Fibroblast of skin of abdomen (primary cell): ENCODE measurements around the gene PLAC8L1. TPM values are rescaled to one million over a fixed set of nuclear protein-coding genes. Genes with fewer than 3 reads are reported as not detected.
"Not testable (repeated sequence)": the region's sequence is repeated elsewhere in the genome, so short reads cannot be mapped to it uniquely, and the experiment has no call there.

Experiments used
- DNase-seq: peaks from one replicate; pipeline ENCODE4 v3.0.0-alpha.2; 2013
- polyA plus RNA-seq, 2 experiments: library from polyadenylated mRNA; unstranded; fragments of 120-200 nt; gene quantifications; one replicate each; pipeline ENCODE4 v1.2.1, GENCODE V29; 2013; ENCODE audit not compliant: insufficient read length in 2 of 2

PLAC8L1 gene, protein sequence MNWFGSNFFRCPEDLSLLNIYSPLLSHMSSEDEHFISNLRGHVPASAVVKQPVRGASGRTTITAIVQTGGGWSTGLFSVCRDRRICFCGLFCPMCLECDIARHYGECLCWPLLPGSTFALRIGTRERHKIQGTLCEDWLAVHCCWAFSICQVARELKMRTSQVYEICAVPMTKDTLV
- 0.60 TPM for polyA plus RNA-seq (2013, experiment 1 of 2; ENCODE audit: insufficient read length)
- polyA plus RNA-seq (2013, experiment 2 of 2; ENCODE audit: insufficient read length): 1.0 TPM

DNA sequence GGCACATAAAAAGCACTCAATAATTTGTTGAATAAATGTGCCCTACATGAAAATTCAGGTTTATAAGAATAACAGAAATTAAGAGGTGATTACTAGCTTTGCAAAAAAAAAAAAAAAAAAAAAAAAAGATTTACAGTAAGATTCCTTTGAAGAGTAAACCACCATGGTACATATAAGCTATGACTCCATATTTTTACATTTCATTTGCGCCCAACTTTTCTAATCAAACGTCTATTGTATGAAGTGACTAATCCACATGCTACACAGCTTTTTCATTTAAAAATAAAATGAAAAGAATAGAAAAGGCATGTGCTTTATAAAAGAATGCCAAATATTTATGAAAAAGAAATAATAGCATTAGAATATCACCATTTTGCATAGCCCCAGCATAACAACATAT, at the start of gene PLAC8L1:
TSS of gene PLAC8L1 (minus strand) at position 101 of the 400 bp plus-strand sequence. CDS start 1,266 bp downstream, outside the sequence.
- DNase-seq: no peak

DNA sequence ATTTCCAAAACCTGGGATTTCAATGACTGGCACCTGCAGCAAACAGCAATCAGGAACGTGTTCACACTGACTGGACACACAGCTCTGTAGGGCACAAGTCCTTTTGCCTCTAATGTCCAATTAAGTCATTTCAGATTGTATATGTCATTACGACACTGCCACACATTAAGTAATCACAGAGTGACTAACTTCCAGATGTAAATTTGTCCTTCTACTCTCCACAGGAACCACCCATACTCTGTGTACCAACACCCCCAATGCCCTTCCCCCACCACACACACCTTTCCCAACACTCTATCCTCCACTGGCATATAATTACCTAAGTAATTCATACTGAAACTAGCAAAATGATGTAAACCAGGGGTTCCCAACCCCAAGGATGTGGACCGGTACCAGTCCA, 46.6 kb upstream of the PLAC8L1 start:
- no peak for DNase-seq

DNA sequence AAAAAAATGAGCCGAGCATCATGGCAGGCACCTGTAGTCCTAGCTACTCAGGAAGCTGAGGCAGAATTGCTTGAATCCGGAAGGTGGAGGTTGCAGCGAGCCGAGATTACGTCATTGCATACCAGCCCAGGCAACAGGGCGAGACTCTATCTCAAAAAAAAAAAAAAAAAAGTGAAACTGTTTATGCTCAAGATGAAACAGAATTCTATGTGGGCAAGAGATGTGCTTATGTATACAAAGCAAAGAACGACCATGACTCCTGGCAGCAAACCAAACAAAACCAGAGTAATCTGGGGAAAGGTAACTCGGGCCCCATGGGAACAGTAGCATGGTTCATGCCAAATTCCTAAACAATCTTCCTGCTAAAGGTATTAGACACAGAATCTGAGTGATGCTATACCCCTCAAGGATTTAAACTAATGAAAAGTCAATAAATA, 32.6 kb upstream of the PLAC8L1 start:
- no peak for DNase-seq

DNA sequence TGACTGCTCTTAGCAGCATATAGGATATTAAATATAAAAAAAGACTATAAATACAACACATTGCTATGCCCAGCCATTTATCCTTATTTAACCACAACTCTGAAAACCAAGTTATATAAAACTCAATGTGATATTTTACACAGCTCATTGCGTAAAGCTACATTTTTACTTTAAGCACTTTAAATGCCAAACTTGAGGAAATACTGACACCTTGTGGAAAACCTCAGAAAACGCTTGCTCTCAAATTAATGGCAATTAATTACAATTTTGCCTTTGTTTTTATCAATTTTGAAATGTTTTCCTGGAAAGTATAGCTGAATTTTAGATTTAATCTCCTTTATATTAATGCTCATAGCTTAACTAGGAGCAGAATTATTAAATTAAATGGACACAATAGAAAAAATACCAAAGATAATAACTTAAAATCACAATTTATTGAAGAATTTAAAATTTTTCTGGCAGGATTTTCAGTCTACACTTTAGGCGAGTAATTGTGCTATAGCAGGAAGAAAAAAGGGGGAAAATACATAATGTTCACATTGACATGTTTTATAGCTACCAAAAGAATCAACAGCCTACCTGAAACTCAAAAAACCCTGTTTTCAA, 25.2 kb upstream of the PLAC8L1 start:
- DNase-seq: peak; percentile 34

DNA sequence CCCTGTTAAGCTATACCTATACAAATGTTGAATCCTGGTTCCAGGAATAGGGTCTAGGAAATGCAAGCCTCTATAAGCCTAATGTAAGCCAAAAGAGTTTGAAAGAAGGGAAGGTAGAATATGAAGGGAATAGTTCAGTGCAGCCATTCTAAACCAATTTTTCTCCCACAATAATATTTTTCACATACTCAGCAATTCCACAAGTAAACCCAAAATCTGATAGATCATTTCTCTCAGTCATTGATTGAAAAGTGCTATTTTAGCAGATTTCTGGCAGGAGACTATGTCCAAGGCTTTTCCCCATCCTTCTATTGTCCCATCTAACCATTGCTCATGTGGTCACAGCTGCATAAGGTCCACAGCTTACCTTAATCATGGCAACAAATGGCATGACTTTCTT, 20.7 kb upstream of the PLAC8L1 start:
- DNase-seq: no peak

DNA sequence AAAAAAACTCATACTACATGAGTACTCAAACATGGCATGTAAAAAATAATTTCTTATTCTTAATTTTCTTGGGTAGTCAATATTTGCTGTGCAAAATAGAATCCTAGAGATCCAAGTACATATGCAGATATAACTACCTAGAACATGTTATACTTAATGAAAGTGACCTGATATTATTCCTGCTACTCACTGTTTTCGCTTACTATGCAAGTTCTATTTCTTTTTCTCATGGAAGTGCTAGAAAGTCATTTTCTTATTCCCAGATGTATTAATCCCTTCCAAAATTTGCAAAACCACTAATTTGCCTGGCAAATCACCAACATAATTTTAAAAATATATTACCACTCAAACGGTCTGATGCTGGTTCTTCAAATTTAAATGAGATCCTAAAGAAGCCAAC, 19.2 kb upstream of the PLAC8L1 start:
- DNase-seq: no peak

DNA sequence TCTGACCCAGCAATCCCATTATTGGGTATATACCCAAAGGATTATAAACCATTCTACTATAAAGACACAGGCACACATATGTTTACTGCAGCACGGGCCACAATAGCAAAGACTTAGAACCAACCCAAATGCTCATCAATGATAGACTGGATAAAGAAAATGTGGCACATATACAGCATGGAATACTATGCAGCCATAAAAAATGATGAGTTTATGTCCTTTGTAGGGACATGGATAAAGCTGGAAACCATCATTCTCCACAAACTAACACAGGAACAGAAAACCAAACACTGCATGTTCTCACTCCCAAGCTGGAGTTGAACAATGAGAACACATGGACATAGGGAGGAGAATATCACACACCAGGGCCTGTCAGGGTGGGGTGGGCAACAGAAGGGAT, 16.1 kb upstream of the PLAC8L1 start:
- not testable (repeated sequence) for DNase-seq

DNA sequence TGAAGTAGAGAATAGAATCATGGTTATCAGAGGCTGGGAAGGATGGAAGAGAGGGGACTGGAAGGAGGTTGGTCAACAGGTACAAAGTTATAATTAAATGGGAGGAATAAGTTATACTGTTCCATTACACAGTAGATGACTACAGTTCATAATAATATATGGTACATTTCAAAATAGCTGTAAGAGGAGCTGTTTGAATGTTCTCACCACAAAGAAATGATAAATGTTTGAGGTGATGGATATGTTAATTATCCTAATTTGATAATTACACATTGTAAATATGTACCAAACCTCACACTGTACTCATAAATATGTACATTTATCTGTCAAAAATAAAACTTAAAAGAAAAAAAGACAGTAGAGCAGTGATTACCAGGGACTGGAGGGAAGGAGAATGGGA, 12.9 kb upstream of the PLAC8L1 start:
- DNase-seq: no peak

DNA sequence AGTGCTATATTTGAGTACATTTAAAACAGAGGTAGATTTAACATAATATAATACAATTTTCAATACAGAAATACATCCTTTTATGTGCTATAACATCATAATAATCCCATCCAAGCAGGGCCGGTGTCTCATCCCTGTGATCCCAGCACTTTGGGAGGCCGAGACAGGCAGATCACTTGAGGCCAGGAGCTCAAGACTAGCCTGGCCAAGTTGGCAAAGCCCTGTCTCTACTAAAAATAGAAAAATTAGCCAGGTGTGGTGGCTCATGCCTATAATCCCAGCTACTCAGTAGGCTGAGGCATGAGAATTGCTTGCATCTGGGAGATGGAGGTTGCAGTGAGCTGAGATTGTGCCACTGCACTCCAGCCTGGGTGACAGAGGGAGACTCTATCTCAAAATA, 11.8 kb upstream of the PLAC8L1 start:
- DNase-seq: not testable (repeated sequence)

DNA sequence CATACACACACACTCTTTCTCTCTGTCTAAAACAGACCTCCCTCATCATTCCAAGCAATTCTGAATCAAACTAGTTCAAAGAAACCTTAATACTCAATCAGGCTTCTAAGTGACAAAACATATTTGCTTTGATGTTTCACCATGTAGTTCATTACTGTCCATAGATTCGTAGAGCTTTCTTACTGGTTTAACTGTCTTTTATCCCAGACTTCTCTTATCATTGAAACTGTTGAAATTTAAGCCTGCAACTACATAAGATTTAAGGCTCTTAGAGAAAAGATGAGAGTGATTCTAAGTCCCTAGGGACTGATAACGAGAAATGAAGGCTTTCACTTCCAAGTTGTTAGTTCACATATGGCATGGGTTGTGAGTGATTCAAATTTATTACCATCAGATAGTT, 11.0 kb upstream of the PLAC8L1 start:
- DNase-seq: no peak

DNA sequence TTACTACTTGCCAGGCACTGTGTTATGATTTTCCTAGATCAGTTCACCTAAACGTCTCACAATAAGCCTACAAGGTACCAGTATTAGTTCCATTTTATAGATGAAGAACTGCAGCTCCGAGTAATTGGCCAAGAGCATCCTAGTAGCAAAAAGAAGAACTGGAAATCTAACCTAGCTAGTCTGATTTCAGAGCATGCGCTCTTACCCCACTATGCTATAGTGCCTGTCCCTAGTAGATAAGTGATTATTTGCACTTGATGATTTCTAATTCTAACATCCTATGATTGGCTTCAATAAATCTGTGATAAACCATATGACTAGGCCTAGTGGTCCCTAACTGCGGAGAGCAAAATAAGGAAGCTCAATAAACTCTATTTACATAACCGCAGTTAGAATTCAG, 7.1 kb upstream of the PLAC8L1 start:
- DNase-seq: no peak

DNA sequence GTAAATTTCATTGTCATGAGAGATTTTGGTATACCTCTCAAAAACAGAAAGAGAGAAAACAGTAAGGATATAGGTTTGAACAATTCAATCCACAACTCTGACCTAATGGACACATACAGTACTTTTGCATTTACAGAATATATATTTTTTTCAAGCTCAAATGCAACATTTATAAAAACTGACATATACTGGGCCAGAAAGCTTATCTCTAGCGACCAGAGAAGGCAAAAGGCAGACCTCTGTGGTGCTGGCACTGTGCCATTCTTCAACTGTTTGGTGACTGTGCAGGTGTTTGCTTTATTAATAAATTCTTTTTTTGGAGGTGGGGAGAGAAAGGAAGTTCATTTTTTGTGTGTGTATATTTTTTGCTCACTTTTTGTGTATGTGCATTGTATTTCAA, 6.0 kb upstream of the PLAC8L1 start:
- no peak for DNase-seq

DNA sequence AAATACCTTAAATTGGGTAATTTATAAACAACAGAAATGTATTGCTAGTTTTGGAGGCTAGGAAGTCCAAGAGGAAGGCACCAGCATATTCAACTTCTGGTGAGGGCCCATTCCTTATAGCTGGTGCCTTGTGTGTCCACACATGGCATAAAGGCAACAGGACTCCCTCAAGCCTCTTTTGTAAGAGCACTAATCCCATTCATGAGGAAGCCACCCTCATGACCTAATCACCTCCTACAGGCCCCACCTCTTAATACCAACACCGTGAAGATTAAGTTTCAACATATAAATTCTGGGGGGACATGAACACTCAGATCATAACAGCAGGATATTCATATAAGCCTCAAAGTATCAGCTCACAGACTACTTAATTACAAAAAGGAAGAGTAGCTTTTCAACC, 4.0 kb upstream of the PLAC8L1 start:
- DNase-seq: no peak

DNA sequence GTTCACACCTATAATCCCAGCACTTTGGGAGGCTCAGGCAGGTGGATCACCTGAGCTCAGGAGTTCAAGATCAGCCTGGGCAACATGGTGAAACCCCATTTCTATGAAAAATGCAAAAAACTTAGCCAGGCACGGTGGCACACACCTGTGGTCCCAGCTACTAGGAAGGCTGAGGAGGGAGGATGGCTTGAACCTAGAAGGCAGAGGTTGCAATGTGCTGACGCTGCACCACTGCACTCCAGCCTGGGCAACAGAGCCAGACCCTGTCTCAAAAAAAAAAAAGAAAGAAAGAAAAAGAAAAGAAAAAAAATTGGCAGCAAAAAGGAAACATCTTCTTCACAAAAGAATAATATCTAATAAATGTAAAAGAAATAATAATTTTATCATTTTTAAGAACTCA, 3.5 kb upstream of the PLAC8L1 start:
- not testable (repeated sequence) for DNase-seq

DNA sequence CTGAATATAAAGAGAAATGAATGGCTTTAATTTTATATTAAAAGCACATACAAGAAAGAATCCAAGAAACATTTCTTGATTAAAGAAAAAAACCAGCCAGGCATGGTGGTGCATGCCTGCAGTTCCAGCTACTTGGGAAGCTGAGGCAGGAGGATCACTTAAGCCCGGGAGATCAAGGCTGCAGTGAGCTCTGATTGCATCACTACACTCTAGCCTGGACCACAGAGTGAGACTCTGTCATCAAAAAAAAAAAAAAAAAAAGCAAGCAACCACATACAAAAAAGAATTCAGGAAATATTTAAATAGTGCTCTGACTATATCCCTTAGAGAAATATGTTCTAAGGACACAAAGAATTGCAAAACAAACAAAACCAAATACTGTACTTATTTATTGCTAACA, 2.5 kb upstream of the PLAC8L1 start:
- DNase-seq: no peak

DNA sequence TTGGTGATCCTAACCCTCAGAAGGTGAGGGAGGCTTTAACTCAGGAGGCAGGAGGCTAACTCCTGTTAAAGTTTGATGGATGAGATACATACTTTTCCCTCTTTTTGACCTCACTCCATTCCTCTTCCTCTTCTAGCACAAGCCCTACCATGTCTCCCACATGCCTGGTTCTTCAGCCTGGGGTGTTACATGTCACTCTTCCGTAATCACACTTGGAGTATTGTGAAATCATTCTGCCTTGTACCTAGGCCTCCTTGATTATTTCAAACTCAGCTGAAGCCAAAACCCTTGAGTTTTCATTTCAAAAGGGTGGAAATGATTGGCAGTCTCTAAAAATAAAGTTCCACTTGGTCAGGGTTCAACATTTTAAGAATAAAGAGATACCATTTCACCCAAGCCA, 1.8 kb downstream of the PLAC8L1 start:
- no peak for DNase-seq

DNA sequence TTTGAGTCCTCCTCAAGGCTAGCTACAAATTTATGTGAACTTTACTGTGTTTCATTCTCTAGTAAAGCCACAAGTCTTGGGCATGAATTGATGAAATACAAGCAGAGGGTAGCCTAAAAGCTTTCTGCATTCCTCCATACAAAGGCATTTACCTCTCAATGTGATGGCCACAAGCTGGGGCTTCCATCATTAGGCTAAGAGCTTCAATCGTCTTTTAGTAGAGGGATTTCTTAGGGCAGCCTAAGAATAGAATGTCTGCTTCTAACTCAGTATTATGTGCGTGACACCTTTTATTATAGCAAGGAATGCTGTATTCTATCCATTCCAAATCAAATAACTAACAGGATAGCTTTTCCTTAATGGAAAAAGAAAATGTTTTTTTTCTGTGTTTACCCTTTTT, 3.7 kb downstream of the PLAC8L1 start:
- DNase-seq: no peak

DNA sequence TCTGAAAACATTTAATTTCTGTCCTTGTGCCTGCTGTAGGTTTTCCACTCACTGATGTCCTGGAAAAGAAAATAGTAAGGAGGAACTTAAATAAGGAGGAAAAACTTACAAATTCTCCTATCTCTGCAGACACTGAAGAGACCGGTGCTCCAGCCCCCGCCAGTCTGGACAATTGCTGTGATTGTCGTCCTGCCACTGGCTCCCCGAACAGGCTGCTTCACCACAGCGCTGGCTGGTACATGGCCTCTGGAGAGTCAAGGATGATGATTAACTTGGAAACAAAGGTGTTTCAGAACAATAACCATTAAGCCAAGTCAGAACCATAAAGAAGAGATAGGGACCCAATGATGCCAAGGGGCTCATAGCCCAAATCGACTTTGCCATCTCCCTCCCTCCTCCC, 7.3 kb downstream of the PLAC8L1 start:
- DNase-seq: no peak

DNA sequence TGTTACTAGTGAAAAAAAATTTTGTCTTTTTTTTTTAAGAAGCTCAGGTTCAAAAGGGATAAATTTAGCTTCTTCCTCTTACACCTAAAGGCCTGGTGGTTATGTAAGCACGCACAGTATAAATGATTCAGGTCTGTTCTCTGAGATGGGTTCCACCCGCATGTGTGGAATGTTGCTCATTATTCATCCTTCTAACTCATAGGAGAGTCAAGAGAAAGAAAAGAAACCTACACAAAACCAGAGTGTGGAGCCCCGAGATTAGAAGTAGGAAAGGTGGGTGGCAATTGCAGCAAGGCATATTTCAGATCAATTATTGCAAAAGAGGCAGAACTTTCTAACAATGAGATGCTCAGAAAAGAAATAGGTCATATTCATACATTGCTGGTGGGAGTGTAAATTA, 13.5 kb downstream of the PLAC8L1 start:
- no peak for DNase-seq

DNA sequence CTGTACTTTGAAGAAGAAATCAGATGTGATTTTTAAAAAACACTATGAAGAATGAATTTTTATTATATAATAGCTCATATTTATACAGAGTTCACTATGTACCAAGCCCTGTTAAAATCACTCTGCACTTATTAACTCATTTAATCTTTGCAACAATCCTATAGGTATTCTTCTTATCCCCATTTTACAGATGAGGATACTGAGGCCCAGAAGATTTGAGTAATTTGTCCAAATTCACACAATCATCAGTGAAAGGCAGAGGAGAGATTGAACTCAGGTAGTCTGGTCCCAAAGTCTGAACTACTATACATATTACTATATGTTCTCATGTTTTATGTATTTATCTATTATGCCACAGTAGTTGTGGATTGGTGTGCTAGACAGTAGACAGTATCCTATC, 16.1 kb downstream of the PLAC8L1 start:
- no peak for DNase-seq

DNA sequence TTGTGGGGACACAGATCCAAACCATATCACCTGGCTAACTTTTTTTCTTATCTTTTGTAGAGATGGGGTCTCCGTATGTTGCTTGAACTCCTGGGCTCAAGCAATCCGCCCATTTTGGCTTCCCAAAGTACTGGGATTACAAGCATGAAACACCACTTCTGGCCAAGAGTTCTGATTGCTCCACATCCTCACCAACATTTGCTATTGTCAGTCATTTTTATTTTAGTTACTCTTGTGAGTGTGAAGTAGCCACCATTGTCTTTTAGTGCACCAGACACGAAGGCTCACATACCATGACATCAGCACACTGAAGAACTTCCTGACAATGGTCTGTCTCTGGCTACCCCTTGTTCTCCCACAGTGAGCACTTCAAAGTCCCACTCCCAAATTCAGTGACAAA, 17.3 kb downstream of the PLAC8L1 start:
- no peak for DNase-seq

DNA sequence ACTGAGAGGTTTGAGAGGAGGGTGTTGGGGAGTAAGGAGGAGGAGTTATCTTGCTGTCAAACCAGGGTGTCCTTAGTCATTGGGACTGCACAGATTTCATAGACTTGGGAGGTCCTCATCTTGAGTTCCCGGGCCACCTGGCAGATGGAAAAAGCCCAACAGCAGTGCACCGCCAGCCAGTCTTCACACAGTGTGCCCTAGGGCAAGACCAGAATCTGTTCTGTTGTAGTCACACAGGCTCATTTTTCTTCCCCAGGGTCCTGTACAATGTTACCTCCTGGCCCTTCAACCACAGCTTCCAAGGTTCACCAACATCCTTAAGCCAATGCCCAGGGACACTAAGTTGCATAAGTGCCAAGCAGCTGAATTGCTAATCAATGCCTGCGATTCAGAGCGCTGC, 21.0 kb downstream of the PLAC8L1 start:
- DNase-seq: no peak

DNA sequence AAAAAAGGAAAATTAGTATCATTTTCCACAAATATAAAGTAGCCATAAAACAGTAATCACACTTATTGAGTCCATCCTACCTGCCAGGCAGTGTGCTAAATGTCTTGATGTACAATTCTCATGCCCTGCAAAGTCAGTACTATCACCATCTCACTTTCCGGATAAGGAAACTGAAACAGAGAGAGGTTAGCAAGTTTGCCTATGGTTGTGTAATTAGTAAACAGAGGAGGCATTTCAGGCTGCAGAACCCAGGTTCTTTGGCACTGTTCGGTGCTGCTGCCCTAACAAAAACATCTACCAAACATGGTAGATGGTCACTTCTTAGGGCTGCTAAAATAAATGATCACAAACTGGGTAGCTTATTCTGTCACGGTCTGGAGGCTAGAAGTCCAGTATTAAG, 22.6 kb downstream of the PLAC8L1 start:
- DNase-seq: no peak

DNA sequence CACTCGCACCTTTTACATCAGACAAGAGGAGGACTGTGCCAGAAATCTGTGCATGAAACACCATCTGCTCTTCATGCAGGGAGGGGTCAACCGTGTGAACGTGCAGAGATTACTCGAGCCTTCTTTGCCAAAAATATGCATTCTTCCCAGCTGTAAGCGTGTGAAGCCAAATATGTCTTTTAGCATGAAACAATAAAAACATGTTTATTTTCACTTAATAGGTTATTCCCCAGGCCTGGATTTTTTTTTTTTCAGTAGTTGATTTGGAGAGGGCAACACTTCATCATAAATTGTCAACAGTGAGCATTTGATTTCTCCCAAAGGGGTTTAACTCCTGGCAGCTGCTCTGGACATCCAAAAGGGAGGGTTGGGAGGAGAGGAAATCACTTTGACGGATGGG, 23.8 kb downstream of the PLAC8L1 start:
- DNase-seq: peak; percentile 12
